GM23248 (cell line): ENCODE results near the gene DUSP28.

Experiments
- EZH2 ChIP-seq: fragments of 200-600 bp; sonication (generic); IDR thresholded peaks from 2 replicates; pipeline ENCODE4 v1.6.1; 2018; ENCODE audit warnings: antibody characterized with exemption, mild to moderate bottlenecking; ENCODE audit not compliant: insufficient read depth, poor library complexity, severe bottlenecking
- EZH2phosphoT487 ChIP-seq: fragments of 200-600 bp; sonication (generic); IDR thresholded peaks from 2 replicates; pipeline ENCODE4 v1.6.1; 2018; ENCODE audit warnings: antibody characterized with exemption, moderate library complexity, mild to moderate bottlenecking, low read depth; ENCODE audit not compliant: insufficient read depth

DNA sequence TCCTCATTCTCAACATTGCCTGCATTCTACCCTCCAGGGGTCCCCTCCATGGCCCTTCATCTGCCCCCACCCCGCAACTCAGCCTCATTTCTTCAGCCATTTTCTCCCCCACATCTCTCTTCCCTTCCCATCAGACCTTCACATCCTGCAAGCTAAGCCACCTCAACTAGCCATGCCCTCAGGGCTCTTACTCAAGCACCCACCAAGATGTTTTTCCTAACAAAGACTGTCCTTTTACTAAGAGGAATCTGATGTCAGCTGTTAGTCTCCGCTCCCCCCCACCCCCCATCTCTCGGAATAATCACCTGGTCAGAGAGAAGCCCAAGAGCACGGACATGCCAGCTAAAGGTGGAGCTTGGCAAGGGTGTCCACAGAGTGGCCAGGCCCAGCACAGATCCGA is 21.7 kb downstream of the DUSP28 start:
- no peak for TF ChIP-seq EZH2
- no peak for TF ChIP-seq EZH2phosphoT487
